Kidney (tissue), 14 donors: Measurements from ENCODE around the gene TM4SF20. TPM values are rescaled to one million over a fixed set of nuclear protein-coding genes. Genes with fewer than 3 reads are reported as not detected.
"Not testable (repeated sequence)": the region's sequence is repeated elsewhere in the genome, so short reads cannot be mapped to it uniquely, and the experiment has no call there.

Experiments
- DNase-seq, 5 donors: peaks; one replicate each; pipeline ENCODE4 v3.0.0-alpha.2; 2013 to 2020
- FAIRE-seq: peaks from 2 replicates; lab custom pipeline; 2012; peaks lifted over from hg19 to GRCh38; lab: Jason Lieb, UNC
- H3K27ac ChIP-seq, 2 donors: one replicate each; pipeline ENCODE4 v1.7.0; 2013; ENCODE audit warnings: low read depth in 2 of 2, low read length in 2 of 2, inconsistent platforms in 1 of 2
- H3K27me3 ChIP-seq: one replicate; pipeline ENCODE4 v1.7.1; 2013; ENCODE audit warnings: low read length, inconsistent platforms; ENCODE audit not compliant: control insufficient read depth, insufficient read depth
- H3K36me3 ChIP-seq, 3 donors: one replicate each; pipeline versions ENCODE4 v1.7.0 to v1.7.1; 2013; ENCODE audit warnings: low read length in 3 of 3, control low read depth in 1 of 3, inconsistent platforms in 1 of 3; ENCODE audit not compliant: insufficient read depth in 3 of 3, control insufficient read depth in 2 of 3
- H3K4me1 ChIP-seq, 3 donors: one replicate each; pipeline versions ENCODE4 v1.7.0 to v1.7.1; 2013; ENCODE audit warnings: low read length in 3 of 3, inconsistent platforms in 1 of 3, low read depth in 1 of 3; ENCODE audit not compliant: control insufficient read depth in 2 of 3, insufficient read depth in 2 of 3
- H3K4me3 ChIP-seq, 3 donors: one replicate each; pipeline versions ENCODE4 v1.7.0 to v1.8.1; 2013; ENCODE audit warnings: low read length in 3 of 3, control low read depth in 1 of 3, inconsistent platforms in 1 of 3
- H3K9ac ChIP-seq, 3 donors: one replicate each; pipeline versions ENCODE4 v1.7.0 to v1.7.1; 2013; ENCODE audit warnings: low read length in 3 of 3, control low read depth in 1 of 3, inconsistent platforms in 1 of 3
- H3K9me3 ChIP-seq, 3 donors: one replicate each; pipeline versions ENCODE4 v1.7.0 to v1.7.1; 2013; ENCODE audit warnings: low read length in 3 of 3, control low read depth in 1 of 3, inconsistent platforms in 1 of 3; ENCODE audit not compliant: control insufficient read depth in 2 of 3, insufficient read depth in 1 of 3
- CTCF ChIP-seq: IDR thresholded peaks from 3 replicates; pipeline ENCODE4 v1.5.1; 2012; ENCODE audit warnings: mild to moderate bottlenecking, moderate library complexity, borderline replicate concordance; ENCODE audit not compliant: insufficient read depth; ENCODE audit errors: extremely low read depth
- intact Hi-C: fragments of 100-400 bp; cut with DNase I; formaldehyde crosslinking; loops from one replicate; pipeline ENCODE4 v1.11.1; 2022
- polyA plus RNA-seq: library from polyadenylated mRNA; stranded (reverse); fragments of 350-450 nt; fragmentation: Illumina TruSeq; extraction: RNeasy Lipid Tissue Mini Kit (QIAGEN cat#74804); gene quantifications from one replicate; pipeline ENCODE4 v1.2.3, GENCODE V29; 2014; ENCODE audit warnings: low read depth, low replicate concordance; ENCODE audit not compliant: insufficient read depth
- total RNA-seq: library from RNA; stranded (reverse); fragmentation: NEBNext Ultra II Directional; extraction: Animal tissue kit (Norgen Biotek cat#: 25700); gene quantifications from one replicate; pipeline ENCODE4 v1.2.1, GENCODE V29; 2021
- donor health status: control.
- donor health status: control.
- donor health status: control.
- donor health status: control.
- donor health status: control.
- donor health status: DM: yes; HTN: yes; CAD: no.
- donor health status: Normal renal cell carcinoma (clear cell type).

The TM4SF20 gene
- total and polyA plus RNA-seq, 2 donors from 2014 or later = not detected

- H3K27ac ChIP-seq = no peak overlapping the region
- H3K36me3 ChIP-seq = no peaks in the 10 kb centered on the region
- no peaks in the 10 kb centered on the region for H3K9me3 ChIP-seq
- no peak for TF ChIP-seq CTCF
- H3K4me1 ChIP-seq = no peaks in the 10 kb centered on the region
- intact Hi-C loops = no loop called here
- H3K9ac ChIP-seq = no peak overlapping the region
- DNase-seq (no peak), FAIRE-seq (no peak)
- H3K27me3 ChIP-seq = no peaks in the 10 kb centered on the region
- H3K4me3 ChIP-seq = no peak overlapping the region
Measured at GRCh38 chr2:227388537-227389011, 9.5 kb upstream of the TM4SF20 start.

GRCh38 chr2:227387583-227387982 is 8.5 kb upstream of the TM4SF20 start, which contains the start of gene SCYGR1:
TSS of gene SCYGR1 (minus strand) at chr2:227387949. CDS start at chr2:227387949, 0 bp downstream.
- H3K9ac ChIP-seq, intact Hi-C loops, H3K4me3 ChIP-seq, H3K27ac ChIP-seq, H3K27me3 ChIP-seq, H3K4me1 ChIP-seq, DNase-seq, FAIRE-seq, H3K36me3 ChIP-seq, H3K9me3 ChIP-seq: not testable (repeated sequence)

- no peaks in the 10 kb centered on the region for H3K27me3 ChIP-seq
- no peak overlapping the region for H3K27ac ChIP-seq
- no peak for TF ChIP-seq CTCF
- H3K9ac ChIP-seq = no peak overlapping the region
- H3K9me3 ChIP-seq = no peaks in the 10 kb centered on the region
- no peaks in the 10 kb centered on the region for H3K36me3 ChIP-seq
- no peak for FAIRE-seq
- intact Hi-C loops = no loop called here
- no peaks in the 10 kb centered on the region for H3K4me1 ChIP-seq
- DNase-seq = no peak
- H3K4me3 ChIP-seq = no peak overlapping the region
Measured at GRCh38 chr2:227386630-227387029, 7.5 kb upstream of the TM4SF20 start.

- Histone ChIP-seq H3K4me3 (no peak overlapping the region), H3K27me3 (no peaks in the 10 kb centered on the region), H3K9me3 (no peaks in the 10 kb centered on the region), H3K36me3 (no peaks in the 10 kb centered on the region), H3K4me1 (no peaks in the 10 kb centered on the region), H3K27ac (no peak overlapping the region), H3K9ac (no peak overlapping the region)
- no peak for TF ChIP-seq CTCF
- intact Hi-C loops = no loop called here
- DNase-seq (no peak), FAIRE-seq (no peak)
Measured at GRCh38 chr2:227383686-227384085, 4.6 kb upstream of the TM4SF20 start.

- H3K36me3 ChIP-seq, H3K4me1 ChIP-seq, intact Hi-C loops, H3K27me3 ChIP-seq, H3K9me3 ChIP-seq, FAIRE-seq, H3K27ac ChIP-seq, H3K9ac ChIP-seq, DNase-seq, H3K4me3 ChIP-seq: not testable (repeated sequence)
Measured at GRCh38 chr2:227382241-227382835, 3.2 kb upstream of the TM4SF20 start.
